ENCODE results near the gene NFE2L1.

NFE2L1 gene

GRCh38 chr17:48024149-48025039 lies 23.8 kb upstream of the NFE2L1 start:
- Histone ChIP-seq H2AK5ac (ENCODE audit: low read length) (no peak overlapping the region), H3K27ac (ENCODE audit: low read depth, low read length) (no peak overlapping the region), H3K27me3 (ENCODE audit: insufficient read depth, low read length, poor library complexity) (no peaks in the 10 kb centered on the region), H3K23ac (ENCODE audit: low read length) (no peak overlapping the region), H3K79me1 (ENCODE audit: low read length) (no peaks in the 10 kb centered on the region), H4K5ac (ENCODE audit: low read length) (no peak overlapping the region), H3K9ac (ENCODE audit: low read length) (peak overlapping the region; percentile 67), H3K56ac (ENCODE audit: low read length) (peak overlapping the region; percentile 75), H3K4ac (ENCODE audit: low read depth, low read length) (no peak overlapping the region), H3K4me3 (ENCODE audit: low read length) (no peak overlapping the region), H3K4me1 (ENCODE audit: control insufficient read depth, low read depth, low read length) (peaks cover 2% of the 10 kb centered on the region), H3K79me2 (ENCODE audit: control insufficient read depth, insufficient read depth, low read length) (no peaks in the 10 kb centered on the region), H2BK120ac (ENCODE audit: low read depth, low read length) (no peak overlapping the region), H3K36me3 (ENCODE audit: control insufficient read depth, insufficient read depth, low read length) (no peaks in the 10 kb centered on the region), H2BK5ac (ENCODE audit: low read length) (no peak overlapping the region), H3K4me2 (ENCODE audit: low read length) (peak overlapping the region; percentile 56), H2BK15ac (replicated peaks; ENCODE audit: low read depth) (no peak overlapping the region), H4K8ac (ENCODE audit: low read depth, low read length) (no peak overlapping the region), H3K18ac (ENCODE audit: low read length) (no peak overlapping the region)
- no CpG with 5 or more reads among the region's 54 CpGs for WGBS (ENCODE audit: extremely low coverage, insufficient coverage, low lambda C conversion rate)
- DNase-seq: peak; percentile 76

DNA sequence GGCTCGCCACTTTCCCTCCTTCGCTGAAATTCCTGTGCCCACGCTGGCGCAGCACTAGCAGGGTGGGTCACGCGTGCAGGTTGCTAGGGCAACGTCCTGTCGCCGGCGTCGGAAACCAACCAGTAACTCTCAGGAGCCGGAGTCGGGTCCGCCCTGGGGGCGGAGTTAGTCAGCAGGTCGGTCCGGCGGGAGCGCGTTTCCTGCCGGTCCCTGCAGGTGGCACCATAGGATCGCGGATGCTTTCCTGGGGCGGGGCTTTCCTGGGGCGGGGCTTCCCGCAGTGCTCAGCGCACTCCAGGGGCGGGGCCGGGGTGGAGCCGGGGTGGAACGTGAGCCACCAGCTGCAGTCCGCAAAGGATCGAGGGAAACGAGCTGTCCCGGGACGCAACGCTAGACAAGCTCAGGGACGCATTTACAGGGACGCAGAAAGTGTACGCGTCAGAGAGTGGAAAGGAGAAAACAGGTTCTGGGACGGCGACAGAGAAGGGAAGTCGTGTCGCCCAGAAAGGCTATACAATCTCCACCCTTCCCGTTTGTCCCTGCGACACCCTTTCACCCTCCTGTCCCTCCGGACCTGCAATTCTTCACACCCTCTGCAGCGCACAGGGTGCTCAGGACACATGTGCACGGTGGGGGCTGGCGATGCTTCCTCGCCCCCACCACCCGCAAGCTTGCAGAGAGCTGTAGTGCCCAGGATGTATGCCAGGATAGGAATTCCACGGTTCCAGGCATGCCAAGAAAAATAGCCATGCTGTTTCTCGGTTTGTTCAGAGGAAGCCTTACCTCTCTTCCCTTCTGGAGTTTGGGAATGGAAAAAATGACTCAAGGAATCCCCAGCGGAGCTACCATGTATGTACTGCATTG lies 22.9 kb upstream of the NFE2L1 start:
- Histone ChIP-seq H3K79me2 (ENCODE audit: control insufficient read depth, insufficient read depth, low read length) (no peaks in the 10 kb centered on the region), H2BK5ac (ENCODE audit: low read length) (no peak overlapping the region), H2AK5ac (ENCODE audit: low read length) (no peak overlapping the region), H3K36me3 (ENCODE audit: control insufficient read depth, insufficient read depth, low read length) (no peaks in the 10 kb centered on the region), H3K4me1 (ENCODE audit: control insufficient read depth, low read depth, low read length) (peaks cover 2% of the 10 kb centered on the region), H4K5ac (ENCODE audit: low read length) (no peak overlapping the region), H3K23ac (ENCODE audit: low read length) (no peak overlapping the region), H2BK15ac (replicated peaks; ENCODE audit: low read depth) (no peak overlapping the region), H3K56ac (ENCODE audit: low read length) (peak overlapping the region; percentile 93), H4K8ac (ENCODE audit: low read depth, low read length) (no peak overlapping the region), H3K79me1 (ENCODE audit: low read length) (no peaks in the 10 kb centered on the region), H3K27me3 (ENCODE audit: insufficient read depth, low read length, poor library complexity) (no peaks in the 10 kb centered on the region), H3K18ac (ENCODE audit: low read length) (no peak overlapping the region), H3K27ac (ENCODE audit: low read depth, low read length) (no peak overlapping the region), H3K9ac (ENCODE audit: low read length) (peak overlapping the region; percentile 77), H3K4ac (ENCODE audit: low read depth, low read length) (no peak overlapping the region), H3K4me3 (ENCODE audit: low read length) (peak overlapping the region; percentile 45), H3K4me2 (ENCODE audit: low read length) (peak overlapping the region; percentile 99), H2BK120ac (ENCODE audit: low read depth, low read length) (no peak overlapping the region)
- peak; percentile 96 for DNase-seq
- no CpG with 5 or more reads among the region's 56 CpGs for WGBS (ENCODE audit: extremely low coverage, insufficient coverage, low lambda C conversion rate)

DNA sequence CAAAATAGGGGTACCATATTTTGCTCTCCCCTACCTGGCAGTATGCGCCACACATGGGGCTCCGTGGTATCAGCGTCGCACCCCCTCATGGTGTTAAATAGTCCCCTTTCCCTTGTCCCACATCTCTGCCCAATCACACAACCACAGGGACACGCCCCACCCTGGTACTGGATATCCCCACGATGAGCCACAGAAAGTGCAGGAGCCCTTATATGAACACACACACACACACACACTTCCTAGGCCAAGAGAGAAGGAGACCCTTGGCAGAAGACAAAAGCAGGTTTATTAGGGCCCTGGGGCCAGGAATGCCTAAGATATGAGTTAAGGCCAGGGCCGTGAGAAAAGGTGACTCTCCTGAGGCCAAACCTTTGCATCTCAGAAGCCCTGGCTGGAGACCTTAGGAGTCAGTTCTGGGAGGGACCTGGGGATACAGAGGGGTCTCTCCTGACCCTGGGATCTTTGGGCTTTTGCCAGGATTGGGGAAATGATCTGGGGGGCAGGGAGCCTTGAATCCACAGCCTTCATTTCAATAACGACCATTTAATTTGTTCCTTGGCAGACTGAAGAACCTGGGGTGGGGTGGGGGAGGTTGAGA lies 22.2 kb upstream of the NFE2L1 start:
- no CpG with 5 or more reads among the region's 8 CpGs for WGBS (ENCODE audit: extremely low coverage, insufficient coverage, low lambda C conversion rate)
- Histone ChIP-seq H3K56ac (ENCODE audit: low read length) (peak overlapping the region; percentile 93), H2BK120ac (ENCODE audit: low read depth, low read length) (no peak overlapping the region), H3K4me3 (ENCODE audit: low read length) (no peak overlapping the region), H3K27ac (ENCODE audit: low read depth, low read length) (no peak overlapping the region), H3K23ac (ENCODE audit: low read length) (no peak overlapping the region), H3K4me1 (ENCODE audit: control insufficient read depth, low read depth, low read length) (peaks cover 2% of the 10 kb centered on the region), H3K36me3 (ENCODE audit: control insufficient read depth, insufficient read depth, low read length) (no peaks in the 10 kb centered on the region), H3K79me2 (ENCODE audit: control insufficient read depth, insufficient read depth, low read length) (no peaks in the 10 kb centered on the region), H4K8ac (ENCODE audit: low read depth, low read length) (no peak overlapping the region), H4K5ac (ENCODE audit: low read length) (no peak overlapping the region), H3K4me2 (ENCODE audit: low read length) (no peak overlapping the region), H3K18ac (ENCODE audit: low read length) (no peak overlapping the region), H2BK15ac (replicated peaks; ENCODE audit: low read depth) (no peak overlapping the region), H2AK5ac (ENCODE audit: low read length) (no peak overlapping the region), H3K79me1 (ENCODE audit: low read length) (no peaks in the 10 kb centered on the region), H3K4ac (ENCODE audit: low read depth, low read length) (no peak overlapping the region), H3K27me3 (ENCODE audit: insufficient read depth, low read length, poor library complexity) (no peaks in the 10 kb centered on the region), H2BK5ac (ENCODE audit: low read length) (no peak overlapping the region), H3K9ac (ENCODE audit: low read length) (no peak overlapping the region)
- DNase-seq: peak; percentile 84

DNA sequence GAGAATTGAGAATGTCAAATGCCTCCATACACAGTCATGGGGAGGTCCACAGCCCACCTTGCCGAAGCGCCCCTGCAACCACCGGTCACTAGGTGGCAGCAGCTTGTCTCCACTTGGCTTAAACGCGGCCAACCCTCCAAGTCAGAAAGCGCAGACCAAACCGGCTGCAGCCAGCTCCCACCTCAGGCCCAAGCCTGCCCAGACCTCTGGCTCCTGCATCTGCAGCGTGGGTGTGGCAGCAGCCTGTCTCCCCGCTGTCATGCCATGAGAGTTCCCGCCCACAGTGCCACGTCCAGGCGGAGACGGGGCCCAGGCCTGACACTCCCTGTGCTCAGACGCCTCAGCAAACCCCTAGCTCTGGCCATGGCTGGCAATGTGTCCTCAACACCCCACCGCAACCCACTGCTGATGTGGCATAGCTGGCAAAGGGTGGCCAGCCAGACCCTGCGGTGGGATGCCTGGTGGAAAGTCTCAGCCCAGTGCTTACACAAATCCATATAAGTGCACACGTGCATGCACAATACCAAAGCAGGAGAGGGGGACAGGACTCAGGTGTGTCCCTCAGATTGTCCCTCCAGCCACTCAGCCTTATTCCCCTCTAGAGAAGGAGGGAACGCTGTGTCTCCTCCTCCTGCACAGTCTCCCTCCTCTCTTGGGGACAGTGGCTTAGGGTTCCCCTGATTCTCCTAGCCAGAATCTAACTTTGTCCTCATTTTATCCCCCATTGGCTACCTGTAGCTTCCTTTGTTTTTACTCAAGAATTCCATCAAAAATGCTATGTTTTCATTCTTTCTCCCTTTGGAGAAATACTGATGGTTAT lies 21.4 kb upstream of the NFE2L1 start:
- Histone ChIP-seq H3K79me1 (ENCODE audit: low read length) (no peaks in the 10 kb centered on the region), H2AK5ac (ENCODE audit: low read length) (no peak overlapping the region), H3K56ac (ENCODE audit: low read length) (peak overlapping the region; percentile 49), H3K79me2 (ENCODE audit: control insufficient read depth, insufficient read depth, low read length) (no peaks in the 10 kb centered on the region), H2BK120ac (ENCODE audit: low read depth, low read length) (no peak overlapping the region), H3K23ac (ENCODE audit: low read length) (no peak overlapping the region), H3K4ac (ENCODE audit: low read depth, low read length) (no peak overlapping the region), H3K4me3 (ENCODE audit: low read length) (no peak overlapping the region), H3K27me3 (ENCODE audit: insufficient read depth, low read length, poor library complexity) (no peaks in the 10 kb centered on the region), H3K27ac (ENCODE audit: low read depth, low read length) (no peak overlapping the region), H2BK15ac (replicated peaks; ENCODE audit: low read depth) (no peak overlapping the region), H4K8ac (ENCODE audit: low read depth, low read length) (no peak overlapping the region), H3K18ac (ENCODE audit: low read length) (no peak overlapping the region), H3K9ac (ENCODE audit: low read length) (no peak overlapping the region), H2BK5ac (ENCODE audit: low read length) (no peak overlapping the region), H3K4me2 (ENCODE audit: low read length) (no peak overlapping the region), H3K36me3 (ENCODE audit: control insufficient read depth, insufficient read depth, low read length) (no peaks in the 10 kb centered on the region), H3K4me1 (ENCODE audit: control insufficient read depth, low read depth, low read length) (peaks cover 2% of the 10 kb centered on the region), H4K5ac (ENCODE audit: low read length) (no peak overlapping the region)
- peak; percentile 95 for DNase-seq
- WGBS (ENCODE audit: extremely low coverage, insufficient coverage, low lambda C conversion rate): no CpG with 5 or more reads among the region's 18 CpGs

- Histone ChIP-seq H3K79me2 (ENCODE audit: control insufficient read depth, insufficient read depth, low read length) (no peaks in the 10 kb centered on the region), H3K18ac (ENCODE audit: low read length) (no peak overlapping the region), H3K56ac (ENCODE audit: low read length) (no peak overlapping the region), H2AK5ac (ENCODE audit: low read length) (no peak overlapping the region), H4K5ac (ENCODE audit: low read length) (no peak overlapping the region), H3K4me1 (ENCODE audit: control insufficient read depth, low read depth, low read length) (peaks cover 2% of the 10 kb centered on the region), H3K4me3 (ENCODE audit: low read length) (no peak overlapping the region), H3K36me3 (ENCODE audit: control insufficient read depth, insufficient read depth, low read length) (no peaks in the 10 kb centered on the region), H3K27me3 (ENCODE audit: insufficient read depth, low read length, poor library complexity) (no peaks in the 10 kb centered on the region), H2BK120ac (ENCODE audit: low read depth, low read length) (no peak overlapping the region), H3K79me1 (ENCODE audit: low read length) (no peaks in the 10 kb centered on the region), H2BK15ac (replicated peaks; ENCODE audit: low read depth) (no peak overlapping the region), H3K27ac (ENCODE audit: low read depth, low read length) (no peak overlapping the region), H3K4me2 (ENCODE audit: low read length) (no peak overlapping the region), H4K8ac (ENCODE audit: low read depth, low read length) (no peak overlapping the region), H3K23ac (ENCODE audit: low read length) (no peak overlapping the region), H3K9ac (ENCODE audit: low read length) (no peak overlapping the region), H3K4ac (ENCODE audit: low read depth, low read length) (no peak overlapping the region), H2BK5ac (ENCODE audit: low read length) (no peak overlapping the region)
- no CpG with 5 or more reads among the region's 12 CpGs for WGBS (ENCODE audit: extremely low coverage, insufficient coverage, low lambda C conversion rate)
- DNase-seq: no peak
These were observed 20.7 kb upstream of the NFE2L1 start for GRCh38 chr17:48027322-48027981.
